CD4-positive, alpha-beta T cell treated with Interleukin-10 for 1 hour (primary cell): ENCODE results near the gene MGAT3.

Experiments
- DNase-seq: peaks from one replicate; pipeline ENCODE4 v3.0.0-alpha.2; 2020

Gene MGAT3

GRCh38 chr22:39473851-39474250 lies 17.0 kb downstream of the MGAT3 start:
- DNase-seq, result no peak

- no peak for DNase-seq
Observed at GRCh38 chr22:39474351-39475111, 17.7 kb downstream of the MGAT3 start.

- no peak for DNase-seq
Observed at GRCh38 chr22:39475337-39475736, 18.5 kb downstream of the MGAT3 start.

GRCh38 chr22:39475902-39476301 lies 19.1 kb downstream of the MGAT3 start:
- no peak for DNase-seq

GRCh38 chr22:39476664-39477063 lies 19.9 kb downstream of the MGAT3 start:
- no peak for DNase-seq

- DNase-seq, result no peak
Observed at GRCh38 chr22:39477542-39477941, 20.7 kb downstream of the MGAT3 start.

GRCh38 chr22:39478441-39478850 lies 21.6 kb downstream of the MGAT3 start:
- DNase-seq, result no peak

- no peak for DNase-seq
Observed at GRCh38 chr22:39479254-39479653, 22.4 kb downstream of the MGAT3 start.

GRCh38 chr22:39480557-39480956 lies 23.7 kb downstream of the MGAT3 start:
- no peak for DNase-seq

GRCh38 chr22:39481054-39481453 lies 24.2 kb downstream of the MGAT3 start:
- DNase-seq, result no peak

- DNase-seq, result no peak
Observed at GRCh38 chr22:39481595-39481994, 24.8 kb downstream of the MGAT3 start.

- no peak for DNase-seq
Observed at GRCh38 chr22:39482768-39483167, 26.0 kb downstream of the MGAT3 start.

GRCh38 chr22:39486951-39487825 lies 30.4 kb downstream of the MGAT3 start:
- DNase-seq, result no peak

- no peak for DNase-seq
Observed at GRCh38 chr22:39487826-39488520, 31.2 kb downstream of the MGAT3 start.

GRCh38 chr22:39488563-39489083 lies 31.8 kb downstream of the MGAT3 start:
- no peak for DNase-seq

GRCh38 chr22:39489094-39490068 lies 32.6 kb downstream of the MGAT3 start:
- no peak for DNase-seq

GRCh38 chr22:39490135-39490798 lies 33.5 kb downstream of the MGAT3 start:
- DNase-seq, result peak; percentile 90

GRCh38 chr22:39490966-39491680 lies 34.3 kb downstream of the MGAT3 start:
- no peak for DNase-seq

- DNase-seq, result no peak
Observed at GRCh38 chr22:39491696-39492095, 34.9 kb downstream of the MGAT3 start.

GRCh38 chr22:39492186-39492585 lies 35.4 kb downstream of the MGAT3 start:
- no peak for DNase-seq

- no peak for DNase-seq
Observed at GRCh38 chr22:39493759-39494158, 36.9 kb downstream of the MGAT3 start.
